ENCODE results near the gene SCRT2. TPM values are rescaled to one million over a fixed set of nuclear protein-coding genes. Genes with fewer than 3 reads are reported as not detected.

Gene SCRT2
- total RNA-seq, 4 donors from 2014 or later, result not detected

- Histone ChIP-seq H3K27me3 (peaks cover 0 to 9% of the 10 kb centered on the region in 2 donors), H3K9me3 (peaks cover 0 to 5% (median 0%) of the 10 kb centered on the region in 4 donors), H3K27ac (no peak overlapping the region), H3K4me3 (no peak overlapping the region), H3K4me1 (no peaks in the 10 kb centered on the region), H3K36me3 (no peaks in the 10 kb centered on the region)
- TF ChIP-seq EP300 (IDR thresholded peaks at IDR 0.05), result no peak
- TF ChIP-seq, protein P1, sequence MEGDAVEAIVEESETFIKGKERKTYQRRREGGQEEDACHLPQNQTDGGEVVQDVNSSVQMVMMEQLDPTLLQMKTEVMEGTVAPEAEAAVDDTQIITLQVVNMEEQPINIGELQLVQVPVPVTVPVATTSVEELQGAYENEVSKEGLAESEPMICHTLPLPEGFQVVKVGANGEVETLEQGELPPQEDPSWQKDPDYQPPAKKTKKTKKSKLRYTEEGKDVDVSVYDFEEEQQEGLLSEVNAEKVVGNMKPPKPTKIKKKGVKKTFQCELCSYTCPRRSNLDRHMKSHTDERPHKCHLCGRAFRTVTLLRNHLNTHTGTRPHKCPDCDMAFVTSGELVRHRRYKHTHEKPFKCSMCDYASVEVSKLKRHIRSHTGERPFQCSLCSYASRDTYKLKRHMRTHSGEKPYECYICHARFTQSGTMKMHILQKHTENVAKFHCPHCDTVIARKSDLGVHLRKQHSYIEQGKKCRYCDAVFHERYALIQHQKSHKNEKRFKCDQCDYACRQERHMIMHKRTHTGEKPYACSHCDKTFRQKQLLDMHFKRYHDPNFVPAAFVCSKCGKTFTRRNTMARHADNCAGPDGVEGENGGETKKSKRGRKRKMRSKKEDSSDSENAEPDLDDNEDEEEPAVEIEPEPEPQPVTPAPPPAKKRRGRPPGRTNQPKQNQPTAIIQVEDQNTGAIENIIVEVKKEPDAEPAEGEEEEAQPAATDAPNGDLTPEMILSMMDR (IDR thresholded peaks at IDR 0.05), result no peak
- no peak for TF ChIP-seq POLR2A (IDR thresholded peaks at IDR 0.05)
- DNase-seq (ENCODE audit: low spot score in 2 of 2), result no peak
- 83 to 86% methylated on average over 4 of the region's 4 CpGs for WGBS, 2 donors
Measured at GRCh38 chr20:625360-625932, 50.2 kb downstream of the SCRT2 start.

GRCh38 chr20:623704-624103 lies 51.9 kb downstream of the SCRT2 start:
- H3K27me3 ChIP-seq, result peaks cover 0 to 18% of the 10 kb centered on the region in 2 donors
- TF ChIP-seq, protein P1 (IDR thresholded peaks at IDR 0.05), result no peak
- TF ChIP-seq POLR2A (IDR thresholded peaks at IDR 0.05) (no peak), EP300 (IDR thresholded peaks at IDR 0.05) (no peak)
- WGBS, 2 donors, result 72 to 73% methylated on average over 4 of the region's 4 CpGs
- H3K9me3 ChIP-seq, result peaks cover 0 to 5% (median 0%) of the 10 kb centered on the region in 4 donors
- no peaks in the 10 kb centered on the region for H3K36me3 ChIP-seq
- DNase-seq (ENCODE audit: low spot score in 2 of 2), result no peak
- no peaks in the 10 kb centered on the region for H3K4me1 ChIP-seq
- no peak overlapping the region for H3K4me3 ChIP-seq
- no peak overlapping the region for H3K27ac ChIP-seq

DNA sequence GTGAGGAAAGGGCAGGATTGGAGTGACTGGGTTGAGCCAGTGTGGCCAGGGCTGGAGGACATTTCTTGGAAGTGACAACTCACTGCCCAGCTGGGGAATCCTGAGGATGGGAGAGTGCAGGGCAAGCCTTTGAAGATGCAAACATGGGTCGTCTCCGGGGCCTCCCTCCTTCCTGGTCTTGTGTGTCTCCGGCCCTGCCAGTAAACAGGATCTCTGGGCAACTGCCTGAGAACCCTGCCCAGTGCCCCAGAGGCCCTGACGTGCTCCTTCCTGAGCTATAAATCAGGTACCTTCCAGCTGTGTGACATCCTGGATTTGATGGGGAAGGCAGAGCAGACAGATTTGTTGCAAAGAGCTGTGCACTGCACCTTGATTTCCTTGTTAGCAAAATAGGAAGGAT lies 52.6 kb downstream of the SCRT2 start:
- Histone ChIP-seq H3K36me3 (no peaks in the 10 kb centered on the region), H3K4me1 (no peaks in the 10 kb centered on the region), H3K9me3 (peaks cover 0 to 12% (median 0%) of the 10 kb centered on the region in 4 donors), H3K27ac (no peak overlapping the region), H3K27me3 (peaks cover 0 to 18% of the 10 kb centered on the region in 2 donors), H3K4me3 (no peak overlapping the region)
- 21 to 27% methylated on average over 4 of the region's 4 CpGs for WGBS, 2 donors
- TF ChIP-seq, protein P1 (IDR thresholded peaks at IDR 0.05), result no peak
- TF ChIP-seq EP300 (IDR thresholded peaks at IDR 0.05) (no peak), POLR2A (IDR thresholded peaks at IDR 0.05) (no peak)
- DNase-seq (ENCODE audit: low spot score in 2 of 2), result no peak

DNA sequence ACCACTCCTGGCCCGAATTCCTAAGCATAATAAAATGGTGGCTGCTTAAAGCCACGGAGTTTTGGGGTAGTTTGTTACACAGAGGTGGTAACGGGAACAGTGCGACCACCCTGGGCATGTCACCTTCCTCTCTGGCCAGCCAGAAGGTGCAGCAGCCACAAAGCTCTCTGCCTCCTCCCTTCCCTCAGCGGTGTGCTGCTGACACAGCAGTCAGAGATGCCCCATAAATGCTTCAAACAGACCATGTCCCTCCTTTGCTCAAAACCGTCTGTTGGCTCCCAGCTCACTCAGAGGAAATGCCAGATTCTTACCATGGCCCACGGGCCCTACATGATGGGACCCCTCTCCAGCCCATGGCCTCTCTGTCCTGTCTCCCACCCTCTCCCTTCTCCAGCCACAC lies 53.4 kb downstream of the SCRT2 start:
- Histone ChIP-seq H3K9me3 (peaks cover 0 to 16% (median 0%) of the 10 kb centered on the region in 4 donors), H3K4me3 (no peak overlapping the region), H3K4me1 (no peaks in the 10 kb centered on the region), H3K27ac (no peak overlapping the region), H3K27me3 (peaks cover 0 to 22% of the 10 kb centered on the region in 2 donors), H3K36me3 (no peaks in the 10 kb centered on the region)
- 73 to 74% methylated on average over 7 of the region's 7 CpGs for WGBS, 2 donors
- no peak for DNase-seq (ENCODE audit: low spot score in 2 of 2)
- TF ChIP-seq POLR2A (IDR thresholded peaks at IDR 0.05) (no peak), EP300 (IDR thresholded peaks at IDR 0.05) (no peak)
- TF ChIP-seq, protein P1 (IDR thresholded peaks at IDR 0.05), result no peak

DNA sequence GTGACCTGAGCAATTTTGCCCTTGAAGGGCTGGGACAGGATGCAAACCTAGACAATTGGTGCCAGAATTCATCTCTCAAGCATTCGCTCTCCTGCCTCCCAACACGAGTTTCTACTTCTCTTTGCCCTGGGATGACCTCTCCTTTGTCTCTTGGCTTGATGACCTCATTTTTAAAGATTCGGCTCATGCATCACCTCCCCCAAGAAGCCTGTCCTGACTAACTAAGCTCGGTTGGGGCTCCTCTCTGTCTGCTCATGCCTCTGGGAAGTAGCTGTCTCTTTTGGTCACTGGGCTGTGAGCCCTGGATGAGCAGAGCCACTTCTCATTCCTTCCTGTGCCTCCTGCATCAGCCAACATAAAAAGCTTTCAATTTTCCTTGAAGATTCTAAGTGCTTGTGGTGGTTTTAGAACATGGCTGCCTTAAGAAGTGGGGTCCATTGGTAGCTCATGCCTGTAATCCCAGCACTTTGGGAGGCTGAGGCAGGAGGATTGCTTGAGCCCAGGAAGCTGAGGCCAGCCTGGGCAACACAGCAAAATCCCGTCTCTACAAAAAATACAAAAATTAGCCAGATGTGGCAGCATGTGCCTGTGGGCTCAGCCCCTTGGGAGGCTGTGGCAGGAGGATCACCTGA lies 54.4 kb downstream of the SCRT2 start:
- DNase-seq (ENCODE audit: low spot score in 2 of 2), result no peak
- H3K36me3 ChIP-seq, result no peaks in the 10 kb centered on the region
- TF ChIP-seq, protein P1 (IDR thresholded peaks at IDR 0.05), result no peak
- TF ChIP-seq EP300 (IDR thresholded peaks at IDR 0.05), result no peak
- no peak for TF ChIP-seq POLR2A (IDR thresholded peaks at IDR 0.05)

More for the DNA sequence above, 54.4 kb downstream of the SCRT2 start:
- WGBS, 2 donors, result 31 to 47% methylated on average over 5 of the region's 5 CpGs
- Histone ChIP-seq H3K4me1 (no peaks in the 10 kb centered on the region), H3K9me3 (peaks cover 0 to 16% (median 0%) of the 10 kb centered on the region in 4 donors), H3K4me3 (no peak overlapping the region), H3K27me3 (peaks cover 0 to 22% of the 10 kb centered on the region in 2 donors), H3K27ac (no peak overlapping the region)
